Right ventricle myocardium superior (tissue), 1 donor: ENCODE results near the gene CHDH. TPM values are rescaled to one million over a fixed set of nuclear protein-coding genes. Genes with fewer than 3 reads are reported as not detected.
A peak's percentile ranks its signal among the peaks of the same experiment; 100 is the strongest.

Source experiments
- ATAC-seq: fragments of 200-7000 bp; cut with Tn5 transposase; one replicate; pipeline ENCODE4 v1.9.1; 2020; ENCODE audit warnings: mild to moderate bottlenecking; ENCODE audit not compliant: poor library complexity
- DNase-seq: peaks from one replicate; pipeline ENCODE4 v3.0.0-alpha.2; 2020
- intact Hi-C: fragments of 100-400 bp; cut with DNase I; formaldehyde crosslinking; loops from one replicate; pipeline ENCODE4 v1.11.2; 2022
- long read RNA-seq: library from polyadenylated mRNA; unstranded; transcript quantifications from one replicate; pipeline ENCODE4 v2.0.0, GENCODE V29; 2021
- total RNA-seq: library from RNA; stranded (reverse); fragmentation: NEBNext Ultra II Directional; extraction: Animal tissue kit (Norgen Biotek cat#: 25700); gene quantifications from one replicate; pipeline ENCODE4 v1.2.1, GENCODE V29; 2021
- donor health status: DM: no; HTN: yes; CAD: no; lungs with severe emphysema.

Gene CHDH, protein sequence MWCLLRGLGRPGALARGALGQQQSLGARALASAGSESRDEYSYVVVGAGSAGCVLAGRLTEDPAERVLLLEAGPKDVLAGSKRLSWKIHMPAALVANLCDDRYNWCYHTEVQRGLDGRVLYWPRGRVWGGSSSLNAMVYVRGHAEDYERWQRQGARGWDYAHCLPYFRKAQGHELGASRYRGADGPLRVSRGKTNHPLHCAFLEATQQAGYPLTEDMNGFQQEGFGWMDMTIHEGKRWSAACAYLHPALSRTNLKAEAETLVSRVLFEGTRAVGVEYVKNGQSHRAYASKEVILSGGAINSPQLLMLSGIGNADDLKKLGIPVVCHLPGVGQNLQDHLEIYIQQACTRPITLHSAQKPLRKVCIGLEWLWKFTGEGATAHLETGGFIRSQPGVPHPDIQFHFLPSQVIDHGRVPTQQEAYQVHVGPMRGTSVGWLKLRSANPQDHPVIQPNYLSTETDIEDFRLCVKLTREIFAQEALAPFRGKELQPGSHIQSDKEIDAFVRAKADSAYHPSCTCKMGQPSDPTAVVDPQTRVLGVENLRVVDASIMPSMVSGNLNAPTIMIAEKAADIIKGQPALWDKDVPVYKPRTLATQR
- 9.3 TPM for total RNA-seq
- long read RNA-seq, full-length matches to known transcripts: 61 of 97 reads
- long read RNA-seq, partial matches to known transcripts: 8 of 97 reads
- long read RNA-seq, other reads (novel, unspliced or antisense): 28 of 97 reads

DNA sequence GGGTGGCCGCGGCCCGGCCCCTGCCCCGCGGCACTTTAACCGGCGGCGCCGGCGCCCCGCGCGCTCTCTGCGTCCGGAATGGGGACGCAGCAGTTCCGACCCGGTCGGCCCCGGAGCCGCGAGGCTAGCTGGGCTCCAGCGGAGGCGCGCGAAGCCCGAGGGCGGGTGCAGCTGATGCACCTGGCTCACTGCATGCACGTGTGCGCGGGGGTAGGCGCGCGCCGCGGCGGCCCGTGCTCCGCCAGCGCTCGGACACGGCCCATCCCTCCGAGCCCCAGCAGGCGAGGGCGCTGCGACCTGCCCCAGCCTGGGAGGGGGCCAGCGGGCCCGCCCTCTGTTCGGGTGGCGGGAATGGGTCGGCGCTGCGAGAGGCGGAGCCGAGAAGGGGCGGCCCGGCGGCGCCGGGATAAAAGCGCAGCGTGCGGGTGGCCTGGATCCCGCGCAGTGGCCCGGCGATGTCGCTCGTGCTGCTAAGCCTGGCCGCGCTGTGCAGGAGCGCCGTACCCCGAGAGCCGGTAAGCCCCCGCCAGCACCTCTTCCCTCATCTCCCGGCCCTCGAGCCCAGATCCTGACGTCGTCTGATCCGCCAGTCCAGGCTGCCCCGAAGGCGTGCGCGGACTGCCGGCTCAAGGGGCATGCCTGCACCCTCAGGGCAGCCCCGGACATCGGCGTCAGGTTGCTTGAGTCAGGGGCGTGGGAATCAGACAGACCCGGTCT is at the start of gene CHDH, which contains the start of gene IL17RB:
Gene CHDH (minus strand): TSS at position 286 of the 717 bp plus-strand sequence. CDS start 22,411 bp downstream, outside the sequence.
Gene IL17RB (plus strand): TSS at position 435 of the 717 bp plus-strand sequence. CDS start 21 bp downstream, at position 456.
- DNase-seq: peak; percentile 72
- ATAC-seq: peak; percentile 93
- intact Hi-C loops: no loop called here

DNA sequence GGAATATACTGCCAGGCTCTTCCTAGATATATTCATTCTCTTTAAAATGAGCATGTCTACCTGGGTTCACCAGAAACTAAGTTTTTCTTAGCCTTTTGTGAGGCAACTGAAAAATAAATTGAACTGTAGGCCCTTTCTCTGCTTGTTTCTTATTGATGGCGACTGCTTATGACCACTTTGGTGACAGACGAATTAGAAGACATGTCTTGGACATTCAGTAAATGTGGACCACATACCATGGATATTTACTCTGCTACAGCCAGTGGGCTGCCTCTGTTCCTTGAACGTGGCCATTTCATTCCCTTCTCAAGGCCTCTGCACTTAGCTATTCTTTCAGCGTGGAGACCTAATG is 46.0 kb upstream of the CHDH start:
- intact Hi-C loops: no loop called here
- ATAC-seq: no peak
- DNase-seq: no peak

DNA sequence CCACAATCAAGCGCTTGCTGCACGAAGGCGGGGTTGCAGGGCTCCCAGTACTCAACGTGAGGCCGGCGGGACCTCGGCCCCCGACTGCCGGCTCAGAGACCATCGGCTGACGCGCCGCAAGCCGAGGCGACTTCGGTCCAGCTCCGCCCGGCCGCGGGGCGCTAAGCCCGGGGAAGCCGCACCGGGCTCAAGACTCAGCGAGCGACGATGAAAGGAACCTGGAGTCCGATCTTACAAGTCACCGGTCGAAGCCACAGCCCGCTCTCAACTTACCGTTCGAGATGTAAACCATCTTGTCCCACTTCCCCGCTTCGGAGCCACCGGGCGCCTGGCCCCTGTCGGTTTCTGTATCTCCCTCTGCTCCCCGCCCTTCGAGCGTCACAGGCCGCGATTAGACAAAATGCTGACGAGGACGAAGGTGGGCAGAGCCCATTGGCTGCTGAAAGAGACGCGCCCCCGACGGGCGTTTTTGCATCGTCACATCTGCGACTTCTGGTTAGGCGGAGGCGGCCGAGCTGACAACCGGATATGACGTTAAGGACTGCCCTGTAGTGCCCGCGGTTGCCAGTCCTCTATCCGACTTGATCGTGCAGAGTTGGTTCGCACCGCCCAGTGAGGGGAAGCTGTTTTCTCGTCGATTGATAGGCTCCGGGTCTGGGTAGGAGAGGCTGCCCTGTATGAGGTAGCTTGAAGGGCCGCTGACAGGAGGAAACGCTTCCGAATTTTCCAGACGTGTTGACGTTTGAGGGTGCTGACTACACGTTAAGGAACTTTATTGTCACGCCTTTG is 45.5 kb upstream of the CHDH start, which contains the start of gene SELENOK:
Gene SELENOK (minus strand): TSS at position 363 of the 789 bp plus-strand sequence.
- ATAC-seq (peak; percentile 99), DNase-seq (peak; percentile 99)
- intact Hi-C loops: no loop called here

DNA sequence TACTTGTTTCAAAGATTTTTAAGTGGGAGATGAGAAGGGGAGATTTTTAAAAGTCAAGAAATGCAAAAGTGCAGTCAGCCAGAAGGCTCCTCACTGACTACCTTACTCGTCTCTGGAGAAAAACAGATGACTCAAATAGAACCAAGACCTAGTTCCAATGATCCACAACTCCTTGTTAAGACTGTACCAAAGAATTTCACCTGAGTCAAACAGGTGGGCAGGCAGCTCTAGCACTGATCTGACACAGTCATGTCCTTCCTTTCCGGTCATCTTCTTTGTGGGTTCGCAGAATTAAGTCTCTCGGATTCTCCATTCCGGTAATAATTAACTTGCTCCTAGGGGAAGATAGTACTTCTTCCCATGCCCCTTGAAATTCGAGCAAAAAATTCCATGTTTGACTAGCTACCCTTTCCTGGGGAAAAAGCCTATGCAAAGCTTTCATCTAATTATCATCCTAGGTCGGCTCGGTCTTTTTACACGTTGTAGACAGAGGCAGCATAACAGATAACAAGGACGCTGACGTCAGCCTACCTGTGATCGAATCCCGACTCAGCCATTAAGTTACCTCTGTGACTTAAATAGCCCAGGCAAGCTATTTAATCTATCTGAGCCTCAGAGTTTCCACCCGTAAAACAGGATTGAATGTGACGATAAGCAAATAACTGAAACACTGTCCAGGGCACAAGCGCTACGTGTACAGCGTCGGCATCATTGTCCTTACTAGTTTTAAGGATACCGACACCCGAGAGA is 44.7 kb upstream of the CHDH start:
- DNase-seq (no peak), ATAC-seq (no peak)
- intact Hi-C loops: no loop called here

DNA sequence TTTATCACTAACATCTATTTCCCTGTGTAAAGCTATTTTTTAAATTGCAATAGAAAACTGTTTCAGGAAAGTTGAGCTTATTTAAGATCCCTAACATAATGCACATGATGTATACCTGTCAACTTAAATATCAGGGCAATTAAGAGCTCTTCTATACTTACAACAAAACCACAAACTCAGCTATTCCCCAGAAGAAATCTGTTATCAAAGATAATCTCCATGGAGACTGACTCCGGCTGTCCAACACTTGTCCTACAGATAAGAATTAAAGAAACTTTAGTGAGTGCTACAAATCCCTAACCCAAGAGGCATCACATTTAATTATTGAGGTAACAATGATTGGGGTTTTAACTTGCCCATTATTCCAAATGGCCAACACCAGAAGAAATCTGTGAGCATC is 42.0 kb upstream of the CHDH start:
- ATAC-seq (no peak), DNase-seq (no peak)
- intact Hi-C loops: no loop called here

DNA sequence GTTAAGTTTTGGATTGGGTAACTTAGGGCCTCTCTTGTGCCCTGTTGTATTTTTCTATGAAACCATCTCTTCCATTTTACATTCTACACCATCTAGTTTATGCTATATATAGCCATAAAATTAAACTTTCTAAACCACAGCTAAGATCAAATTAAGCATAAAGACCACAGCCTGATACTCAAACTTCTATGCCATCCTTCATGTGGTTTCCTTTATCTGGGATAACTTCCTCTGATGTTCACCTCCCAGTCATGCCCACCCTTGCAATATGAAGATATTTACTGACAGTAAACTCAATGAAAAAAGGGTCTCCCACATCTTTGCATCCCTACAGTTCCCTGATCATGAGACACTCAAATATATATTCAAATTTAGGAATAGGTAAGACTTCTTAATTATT is 41.2 kb upstream of the CHDH start:
- no peak for DNase-seq
- no peak for ATAC-seq
- intact Hi-C loops: no loop called here

DNA sequence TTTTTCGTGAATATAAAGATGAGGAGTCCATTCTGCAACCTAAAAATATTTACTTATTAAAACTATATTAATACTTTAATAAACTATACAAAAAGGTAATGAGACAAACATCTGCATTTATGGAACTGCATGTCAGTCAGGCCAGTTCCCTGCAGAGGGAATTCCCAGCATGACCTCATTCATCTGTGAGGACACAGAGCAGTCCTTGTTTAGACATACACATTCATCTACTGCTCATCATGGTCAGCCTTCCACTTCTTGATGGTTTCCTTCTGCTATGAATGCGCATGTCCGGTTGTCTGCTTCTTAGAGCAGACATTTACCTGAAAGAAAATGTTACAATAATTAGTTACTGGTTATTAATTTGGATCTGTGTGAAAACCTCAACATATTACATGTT is 39.0 kb upstream of the CHDH start:
- intact Hi-C loops: no loop called here
- no peak for ATAC-seq
- DNase-seq: no peak

DNA sequence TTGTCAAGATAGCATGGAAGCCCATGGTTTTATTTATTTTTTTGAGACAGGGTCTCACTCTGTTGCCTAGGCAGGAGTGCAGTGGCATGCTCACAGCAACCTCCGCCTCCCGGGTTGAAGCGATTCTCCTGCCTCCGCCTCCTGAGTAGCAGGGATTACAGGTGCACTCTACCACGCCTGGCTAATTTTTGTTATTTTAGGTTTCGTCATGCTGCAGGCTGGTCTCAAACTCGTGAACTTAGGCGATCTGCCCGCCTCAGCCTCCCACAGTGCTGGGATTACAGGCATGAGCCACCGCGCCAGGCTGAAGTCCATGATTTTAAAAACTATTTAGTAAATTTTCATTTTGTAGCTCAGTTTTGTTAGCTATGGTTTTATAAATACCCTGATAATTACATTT is 38.4 kb upstream of the CHDH start:
- intact Hi-C loops: no loop called here
- ATAC-seq: no peak
- no peak for DNase-seq

DNA sequence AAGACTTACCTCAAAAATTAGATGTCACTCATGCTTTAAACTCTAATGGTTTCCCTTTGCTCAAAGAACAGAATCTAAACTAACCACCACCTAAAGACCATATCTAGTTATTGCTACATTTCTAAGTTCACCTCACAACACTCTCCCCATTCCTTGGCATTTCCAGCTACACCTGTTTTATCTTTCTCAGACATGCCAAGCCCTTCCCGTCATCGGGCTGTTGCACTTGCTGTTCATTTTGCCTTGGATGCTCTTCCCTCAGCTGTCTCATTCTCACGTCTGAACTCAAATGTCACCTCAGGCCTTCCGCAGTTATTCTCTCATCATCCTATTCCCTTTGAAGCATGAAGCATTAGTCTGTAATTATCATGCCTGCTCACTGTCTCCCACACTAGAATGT is 36.8 kb upstream of the CHDH start:
- no peak for ATAC-seq
- no peak for DNase-seq
- intact Hi-C loops: no loop called here

DNA sequence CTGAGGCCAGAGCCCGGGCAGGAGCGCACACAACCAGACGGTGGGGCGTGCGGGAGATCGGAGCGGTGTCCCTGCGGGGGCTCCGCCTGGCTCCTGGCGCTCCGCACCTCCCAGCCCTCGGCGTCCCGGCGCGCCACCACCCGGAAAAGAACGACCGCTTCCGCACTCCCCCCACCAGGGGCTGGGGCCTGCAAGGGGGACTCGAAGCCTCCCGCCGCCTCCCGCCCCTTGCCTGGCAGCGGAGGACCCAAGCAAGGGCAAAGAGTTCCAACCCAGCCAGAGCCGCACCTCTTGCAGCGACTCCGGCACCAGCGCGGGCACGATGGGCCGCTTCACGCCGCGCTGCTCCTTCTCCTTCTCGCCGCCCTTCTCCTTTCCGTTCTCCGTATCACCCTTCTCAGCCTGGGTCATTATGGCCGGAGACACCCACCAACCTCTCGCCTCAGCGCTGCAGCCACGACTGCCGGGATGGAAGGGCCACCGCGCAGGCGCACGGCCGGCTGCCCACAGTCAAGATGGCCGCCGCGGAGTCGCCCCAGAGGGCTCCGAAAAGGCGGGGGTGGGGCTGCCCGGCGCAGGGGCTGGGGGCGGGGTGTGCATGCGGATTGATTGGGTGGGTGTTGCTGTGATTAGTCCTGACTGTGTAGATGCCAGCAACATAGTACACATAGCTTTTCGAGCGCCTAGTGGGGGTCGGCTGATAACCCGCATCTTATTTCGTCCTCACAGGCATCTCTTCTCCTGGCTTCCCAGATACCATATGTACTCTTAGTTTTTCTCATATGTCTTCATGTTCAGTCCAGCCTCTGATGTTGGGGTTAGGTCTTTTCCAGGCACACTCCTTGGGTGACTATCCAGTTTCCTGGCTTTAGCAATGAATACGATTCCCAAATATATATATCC is 35.7 kb upstream of the CHDH start, which contains the start of gene ACTR8:
Gene ACTR8 (minus strand): TSS at position 462 of the 903 bp plus-strand sequence. CDS start 51 bp downstream, at position 411.
- peak; percentile 93 for DNase-seq
- intact Hi-C loops: no loop called here
- peak; percentile 99 for ATAC-seq

DNA sequence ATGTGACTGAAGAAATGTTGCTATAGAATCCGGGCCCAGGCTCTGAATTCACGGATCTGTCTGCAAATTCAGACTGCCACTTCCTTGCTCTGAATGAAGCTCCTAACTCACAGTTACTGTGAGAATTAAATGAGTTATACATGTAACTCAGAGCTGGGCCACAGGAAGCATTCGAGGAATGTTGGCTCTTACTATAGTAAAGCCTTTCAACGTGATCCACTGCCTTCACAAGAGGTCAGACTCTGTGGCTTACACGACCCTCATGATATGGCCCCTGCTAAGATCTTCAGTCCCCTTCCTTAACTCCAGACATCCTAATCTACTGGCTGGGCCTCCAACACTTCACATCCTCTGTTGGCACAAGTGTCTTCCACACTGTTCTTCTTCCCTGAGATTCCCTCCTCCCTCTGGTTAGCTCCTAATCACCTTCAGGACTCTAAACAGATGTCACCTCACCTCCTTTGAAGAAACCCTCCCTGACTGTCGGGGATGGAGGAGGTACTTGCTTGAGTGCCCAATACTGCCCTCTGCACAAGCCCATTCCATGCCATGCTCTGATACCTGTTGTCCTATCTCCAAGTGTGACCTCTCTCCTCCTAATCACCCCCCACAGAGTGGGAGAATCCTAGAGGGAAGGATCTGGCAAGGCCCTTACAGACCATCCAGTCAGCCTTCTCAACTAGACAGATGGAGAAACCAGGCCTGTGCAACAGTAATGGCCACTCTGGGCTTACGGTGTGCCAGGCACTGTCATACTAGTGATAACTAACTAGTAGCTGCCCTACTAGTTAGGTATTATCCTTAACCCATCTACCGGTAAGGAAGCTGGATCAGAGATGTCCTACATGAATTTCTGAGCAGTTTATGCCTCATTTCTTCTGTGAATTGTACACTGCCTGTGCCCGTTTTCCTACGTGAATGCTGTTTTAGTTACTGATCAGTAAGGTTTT is 34.5 kb upstream of the CHDH start:
- no peak for DNase-seq
- intact Hi-C loops: no loop called here
- ATAC-seq: no peak

DNA sequence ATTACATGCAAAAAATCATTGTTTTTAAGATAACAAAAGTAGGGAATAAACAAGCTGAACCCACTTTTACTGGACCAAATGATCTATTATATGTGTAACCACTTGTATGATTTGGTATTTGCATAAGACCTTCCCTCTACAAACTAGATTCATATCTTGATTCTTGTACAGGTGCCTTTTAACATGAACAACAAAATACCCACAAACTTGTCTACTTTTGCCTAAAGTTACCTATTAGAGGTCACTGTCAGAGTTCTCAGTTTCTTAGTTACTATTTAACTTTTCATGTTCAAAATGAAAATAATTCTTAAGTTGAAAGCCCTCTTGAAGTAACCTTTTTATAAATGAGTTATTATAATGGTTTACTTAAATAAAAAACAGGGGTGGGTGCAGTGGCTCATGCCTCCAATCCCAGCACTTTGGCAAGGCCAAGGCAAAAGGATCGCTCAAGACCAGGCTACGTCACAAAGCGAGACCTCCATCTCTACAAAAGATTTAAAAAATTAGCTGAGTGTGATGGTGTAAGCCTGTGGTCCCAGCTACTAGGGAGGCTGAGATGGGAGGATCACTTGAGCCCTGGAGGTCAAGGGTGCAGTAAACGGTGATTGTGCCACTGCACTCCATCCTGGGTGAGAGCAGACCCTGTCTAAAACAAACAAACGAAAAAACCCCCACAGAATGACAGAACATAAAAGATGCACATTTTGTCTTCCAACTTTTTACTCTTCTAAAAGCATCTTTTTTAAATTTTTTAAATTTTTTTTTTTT is 19.7 kb upstream of the CHDH start:
- ATAC-seq: no peak
- intact Hi-C loops: no loop called here
- DNase-seq: no peak

DNA sequence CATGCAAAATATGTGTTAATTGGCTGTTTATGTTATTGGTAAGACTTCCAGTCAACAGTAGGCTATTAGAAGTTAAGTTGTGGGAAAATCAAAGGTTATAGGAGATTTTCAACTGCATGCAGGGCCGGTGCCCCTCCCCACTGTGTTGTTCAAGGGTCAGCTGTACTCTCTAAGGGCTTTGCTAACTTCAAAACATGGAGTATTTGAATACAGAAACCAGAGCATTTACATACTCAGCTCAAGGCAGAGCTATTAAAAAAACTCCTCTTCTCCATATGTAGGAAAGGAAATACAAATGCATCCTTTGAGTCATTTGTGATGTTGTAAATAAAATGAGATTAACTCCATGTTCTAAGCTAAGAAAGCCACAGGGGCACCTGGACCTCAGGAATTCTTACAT is 16.9 kb upstream of the CHDH start:
- intact Hi-C loops: no loop called here
- ATAC-seq (no peak), DNase-seq (no peak)

DNA sequence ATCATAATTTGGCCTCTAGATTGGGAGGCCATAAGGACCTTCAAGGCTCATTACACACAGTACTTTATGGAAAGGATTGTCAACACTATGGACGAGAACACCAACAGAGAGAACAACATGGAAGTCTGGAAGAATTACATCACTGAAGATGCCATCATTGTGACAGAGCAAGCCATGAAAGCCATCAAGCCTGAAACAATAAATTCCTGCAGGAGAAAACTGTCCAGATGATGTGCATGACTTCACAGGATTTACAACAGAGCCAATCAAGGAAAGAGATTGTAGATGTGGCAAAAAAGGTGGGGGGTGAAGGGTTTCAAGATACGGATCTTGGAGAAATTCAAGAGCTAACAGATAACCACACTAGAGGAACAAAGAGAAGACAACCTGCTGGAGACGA is 16.0 kb upstream of the CHDH start:
- ATAC-seq (no peak), DNase-seq (no peak)
- intact Hi-C loops: no loop called here

DNA sequence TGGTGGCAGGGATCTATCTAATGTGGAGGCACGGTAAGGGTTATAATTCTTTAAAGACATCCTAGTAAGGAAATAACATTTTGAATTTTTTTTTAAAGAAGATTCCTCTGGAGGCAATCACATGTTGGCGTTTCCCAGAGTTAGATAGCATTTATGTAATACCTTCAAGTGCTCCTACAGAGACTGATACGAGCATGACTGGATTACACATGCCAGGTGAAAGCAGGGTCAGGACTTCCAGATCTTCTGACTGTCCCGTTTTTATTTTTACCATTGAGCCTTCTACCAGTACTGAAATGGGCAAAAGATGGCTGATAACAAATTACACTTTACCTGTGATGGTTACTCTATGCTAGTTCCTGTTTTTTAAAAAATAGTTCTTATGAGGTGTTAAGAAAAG is 14.0 kb upstream of the CHDH start:
- intact Hi-C loops: no loop called here
- DNase-seq (no peak), ATAC-seq (peak; percentile 64)
